HUES64 (cell line): ENCODE measurements around the gene BACH1. TPM values are rescaled to one million over a fixed set of nuclear protein-coding genes. Genes with fewer than 3 reads are reported as not detected.
"Not testable (repeated sequence)": the region's sequence is repeated elsewhere in the genome, so short reads cannot be mapped to it uniquely, and the experiment has no call there.

Source experiments
- H3K27ac ChIP-seq: 2 replicates; pipeline ENCODE4 v1.7.0; 2013; ENCODE audit warnings: low read depth, low read length, inconsistent platforms
- H3K27me3 ChIP-seq: 2 replicates; pipeline ENCODE4 v1.6.1; 2013; ENCODE audit warnings: mild to moderate bottlenecking, low read length; ENCODE audit not compliant: insufficient read depth
- H3K36me3 ChIP-seq: 2 replicates; pipeline ENCODE4 v1.6.1; 2013; ENCODE audit warnings: mild to moderate bottlenecking, low read length; ENCODE audit not compliant: insufficient read depth
- H3K4me1 ChIP-seq: 2 replicates; pipeline ENCODE4 v1.6.1; 2013; ENCODE audit warnings: mild to moderate bottlenecking, low read length, moderate library complexity; ENCODE audit not compliant: insufficient read depth
- H3K4me3 ChIP-seq: 2 replicates; pipeline ENCODE4 v1.5.1; 2013; ENCODE audit warnings: mild to moderate bottlenecking, low read length, moderate library complexity
- H3K9ac ChIP-seq: 2 replicates; pipeline ENCODE4 v1.6.1; 2013; ENCODE audit warnings: mild to moderate bottlenecking, low read depth, low read length
- H3K9me3 ChIP-seq: 2 replicates; pipeline ENCODE4 v1.6.1; 2013; ENCODE audit warnings: low read depth, low read length; ENCODE audit not compliant: insufficient read depth
- WGBS: fragments of 150-250, 120-280 bp; methylation state at CpG from one replicate; pipeline ENCODE4 v1.1.7; 2013; ENCODE audit warnings: missing lambda C conversion rate; 5-methylcytosine and 5-hydroxymethylcytosine counted together
- polyA plus RNA-seq, 2 experiments: library from polyadenylated mRNA; stranded (reverse); fragments of 50-300 nt; gene quantifications; one replicate each; pipeline ENCODE4 v1.2.3, GENCODE V29; 2013

The BACH1 gene
- polyA plus RNA-seq (2013, experiment 1 of 2) = 22.0 TPM
- polyA plus RNA-seq (2013, experiment 2 of 2) = 22.2 TPM

DNA sequence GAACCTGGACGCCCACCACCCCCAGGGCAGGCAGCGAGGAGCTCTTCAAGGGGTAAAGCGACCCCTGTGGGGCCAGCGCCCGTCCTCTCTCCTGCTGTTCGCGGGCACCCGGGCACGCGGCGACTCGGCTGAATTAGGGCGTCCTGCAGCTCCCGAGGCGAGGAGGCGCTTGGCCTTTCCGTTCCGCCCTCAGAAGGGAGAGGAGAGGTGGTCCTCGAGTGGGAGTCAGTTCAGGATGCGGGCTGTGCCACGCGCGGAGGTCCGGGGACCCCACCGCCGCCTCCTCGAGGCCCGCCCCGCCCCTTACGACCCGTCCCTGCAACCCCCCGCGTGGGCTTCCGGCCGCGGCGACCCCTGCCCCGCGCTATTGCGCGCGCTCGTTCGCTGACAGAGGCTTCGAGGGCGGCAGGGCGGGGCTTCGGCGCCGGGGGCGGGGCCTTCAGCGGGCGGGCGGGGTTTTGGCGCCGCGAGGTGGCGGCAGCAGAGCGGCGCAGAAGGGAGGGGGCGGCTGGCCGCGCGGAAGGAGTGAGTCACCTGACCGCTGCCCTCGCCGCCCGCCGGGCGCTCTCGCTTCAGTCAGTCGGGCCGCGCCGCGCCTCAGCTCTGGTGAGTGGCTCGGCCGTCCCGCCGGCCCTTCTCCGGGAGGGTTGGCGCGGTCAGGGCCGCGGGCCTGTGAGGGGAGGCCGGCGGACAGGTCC, at the start of gene BACH1:
Gene BACH1 (plus strand): TSS at position 575 of the 698 bp plus-strand sequence. CDS start 22,359 bp downstream, outside the sequence.
- H3K27me3 ChIP-seq = peaks cover 11% of the 10 kb centered on the region
- peaks cover 21% of the 10 kb centered on the region for H3K4me1 ChIP-seq
- no peaks in the 10 kb centered on the region for H3K9me3 ChIP-seq
- H3K4me3 ChIP-seq = peak within 1 kb of the TSS; percentile 77
- H3K36me3 ChIP-seq = no peaks in the 10 kb centered on the region
- WGBS = 2% methylated on average over 87 of the region's 87 CpGs
- peak within 1 kb of the TSS; percentile 94 for H3K27ac ChIP-seq
- H3K9ac ChIP-seq = peak within 1 kb of the TSS; percentile 89

- not testable (repeated sequence) for H3K27me3 ChIP-seq, H3K36me3 ChIP-seq, H3K9ac ChIP-seq, H3K4me1 ChIP-seq, H3K9me3 ChIP-seq, H3K4me3 ChIP-seq, H3K27ac ChIP-seq
Observed at GRCh38 chr21:29249289-29249688, 49.4 kb upstream of the BACH1 start.

GRCh38 chr21:29250636-29251035, 48.1 kb upstream of the BACH1 start:
- peaks cover 14% of the 10 kb centered on the region for H3K9me3 ChIP-seq
- H3K27ac ChIP-seq = no peak overlapping the region
- 91% methylated on average over 5 of the region's 5 CpGs for WGBS
- H3K4me1 ChIP-seq = no peaks in the 10 kb centered on the region
- no peaks in the 10 kb centered on the region for H3K36me3 ChIP-seq
- H3K27me3 ChIP-seq = no peaks in the 10 kb centered on the region
- H3K4me3 ChIP-seq = no peak overlapping the region
- no peak overlapping the region for H3K9ac ChIP-seq

DNA sequence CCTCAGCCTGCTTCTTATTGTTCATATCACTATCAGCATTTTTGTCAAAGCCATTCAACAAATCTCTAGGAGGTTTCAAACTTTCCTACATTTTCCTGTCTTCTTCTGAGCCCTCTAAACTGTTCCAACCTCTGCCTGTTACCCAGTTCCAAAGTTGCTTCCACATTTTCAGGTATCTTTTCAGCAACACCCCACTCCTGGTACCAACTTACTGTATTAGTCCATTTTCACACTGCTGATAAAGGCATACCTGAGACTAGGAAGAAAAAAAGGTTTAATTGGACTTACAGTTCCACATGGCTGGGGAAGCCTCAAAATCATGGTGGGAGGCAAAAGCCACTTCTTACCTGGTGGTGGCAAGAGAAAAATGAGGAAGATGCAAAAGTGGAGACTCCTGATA, 44.9 kb upstream of the BACH1 start:
- H3K4me3 ChIP-seq, H3K4me1 ChIP-seq, H3K27ac ChIP-seq, H3K9ac ChIP-seq, H3K27me3 ChIP-seq, H3K36me3 ChIP-seq: not testable (repeated sequence)
- H3K9me3 ChIP-seq = peaks cover 14% of the 10 kb centered on the region

DNA sequence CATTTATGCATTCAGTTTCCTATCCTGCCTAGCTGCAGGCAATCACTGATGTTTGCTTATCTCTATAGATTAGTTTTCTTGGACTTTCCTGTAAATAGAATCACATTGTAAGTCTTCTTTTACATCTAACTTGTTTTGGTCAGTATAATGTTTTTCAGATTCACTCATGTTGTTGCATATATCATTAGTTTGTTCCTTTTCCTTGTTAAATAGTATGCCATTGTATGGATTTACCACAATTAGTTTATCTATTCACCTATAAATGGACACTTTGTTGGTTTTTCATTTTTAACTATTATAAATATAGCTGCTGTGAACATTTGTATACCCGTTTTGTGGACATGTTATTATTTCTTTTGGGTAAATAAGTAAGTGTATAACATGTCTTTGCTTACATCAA, 44.2 kb upstream of the BACH1 start:
- WGBS = no CpG with 5 or more reads among the region's 1 CpG
- Histone ChIP-seq H3K27me3 (no peaks in the 10 kb centered on the region), H3K9ac (no peak overlapping the region), H3K9me3 (peaks cover 14% of the 10 kb centered on the region), H3K4me1 (no peaks in the 10 kb centered on the region), H3K36me3 (no peaks in the 10 kb centered on the region), H3K4me3 (no peak overlapping the region), H3K27ac (no peak overlapping the region)

- H3K4me1 ChIP-seq = no peaks in the 10 kb centered on the region
- H3K27me3 ChIP-seq = no peaks in the 10 kb centered on the region
- 88% methylated on average over 6 of the region's 7 CpGs for WGBS
Observed at GRCh38 chr21:29256126-29256910, 42.4 kb upstream of the BACH1 start.

GRCh38 chr21:29257701-29258100, 41.0 kb upstream of the BACH1 start:
- Histone ChIP-seq H3K4me3 (no peak overlapping the region), H3K9ac (no peak overlapping the region), H3K27ac (no peak overlapping the region), H3K27me3 (no peaks in the 10 kb centered on the region), H3K4me1 (no peaks in the 10 kb centered on the region), H3K9me3 (peaks cover 14% of the 10 kb centered on the region), H3K36me3 (no peaks in the 10 kb centered on the region)
- 100% methylated on average over 2 of the region's 2 CpGs for WGBS

More at GRCh38 chr21:29256126-29256910, 42.4 kb upstream of the BACH1 start:
- Histone ChIP-seq H3K36me3 (no peaks in the 10 kb centered on the region), H3K9ac (no peak overlapping the region), H3K9me3 (peaks cover 14% of the 10 kb centered on the region), H3K4me3 (no peak overlapping the region), H3K27ac (no peak overlapping the region)

DNA sequence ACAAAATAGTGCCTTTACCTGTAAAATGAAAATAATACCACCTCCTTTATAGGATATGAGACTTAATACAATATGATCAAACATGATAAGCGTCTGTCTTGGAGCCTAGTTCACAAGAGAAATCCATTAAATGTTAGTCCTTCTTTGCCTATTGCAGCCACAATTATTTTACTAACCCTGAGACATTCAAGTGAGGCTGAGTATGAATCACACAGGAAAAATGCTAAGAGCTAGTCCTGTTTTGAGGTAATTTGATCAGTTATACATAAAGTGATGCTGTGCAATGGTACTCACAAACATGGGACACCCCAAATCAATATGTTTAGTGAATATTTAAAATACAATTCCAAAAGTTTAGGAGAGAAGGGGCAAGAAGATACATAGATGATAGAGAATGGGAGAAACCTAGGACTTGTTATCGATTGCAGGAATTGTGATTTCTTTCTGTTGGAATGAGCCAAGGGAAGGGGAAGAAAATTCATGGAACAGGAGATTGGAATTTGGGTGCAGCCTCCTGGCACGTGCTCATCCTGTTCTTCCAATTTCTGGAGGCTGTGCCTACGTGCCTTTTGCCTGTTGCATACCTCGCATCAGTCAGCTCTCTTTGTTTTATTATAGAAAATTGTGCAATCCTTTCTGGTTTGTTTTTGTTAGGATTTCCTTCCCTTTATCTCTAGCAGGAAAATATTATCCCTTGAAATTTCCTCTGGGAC, 39.9 kb upstream of the BACH1 start:
- Histone ChIP-seq H3K27ac (no peak overlapping the region), H3K27me3 (no peaks in the 10 kb centered on the region), H3K36me3 (no peaks in the 10 kb centered on the region), H3K9ac (no peak overlapping the region), H3K4me1 (no peaks in the 10 kb centered on the region), H3K9me3 (peaks cover 9% of the 10 kb centered on the region; the same call in 1 of the 2 replicates), H3K4me3 (no peak overlapping the region)
- 83% methylated on average over 5 of the region's 5 CpGs for WGBS

DNA sequence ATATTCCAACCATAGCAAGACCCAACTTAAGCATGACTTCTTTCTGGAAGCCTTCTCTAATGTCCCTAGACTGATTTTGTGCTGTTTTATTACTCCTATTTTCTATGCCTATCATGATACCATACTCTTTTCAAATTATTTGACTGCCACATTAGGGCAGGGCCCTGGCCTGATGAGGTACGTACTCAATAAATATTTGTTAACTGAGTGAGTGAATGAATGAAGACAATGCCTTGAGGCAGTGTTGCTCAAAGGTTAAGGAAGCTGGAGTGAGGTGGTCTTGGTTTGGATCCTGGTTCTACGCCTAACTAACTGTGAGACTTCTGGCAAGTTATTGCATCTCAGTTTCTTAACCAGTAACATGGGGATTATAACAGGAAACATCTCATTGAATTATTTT, 38.3 kb upstream of the BACH1 start:
- Histone ChIP-seq H3K4me1 (no peaks in the 10 kb centered on the region), H3K9me3 (no peaks in the 10 kb centered on the region), H3K4me3 (no peak overlapping the region), H3K27ac (no peak overlapping the region), H3K27me3 (no peaks in the 10 kb centered on the region), H3K36me3 (no peaks in the 10 kb centered on the region), H3K9ac (no peak overlapping the region)
- WGBS = 97% methylated on average over 2 of the region's 2 CpGs

DNA sequence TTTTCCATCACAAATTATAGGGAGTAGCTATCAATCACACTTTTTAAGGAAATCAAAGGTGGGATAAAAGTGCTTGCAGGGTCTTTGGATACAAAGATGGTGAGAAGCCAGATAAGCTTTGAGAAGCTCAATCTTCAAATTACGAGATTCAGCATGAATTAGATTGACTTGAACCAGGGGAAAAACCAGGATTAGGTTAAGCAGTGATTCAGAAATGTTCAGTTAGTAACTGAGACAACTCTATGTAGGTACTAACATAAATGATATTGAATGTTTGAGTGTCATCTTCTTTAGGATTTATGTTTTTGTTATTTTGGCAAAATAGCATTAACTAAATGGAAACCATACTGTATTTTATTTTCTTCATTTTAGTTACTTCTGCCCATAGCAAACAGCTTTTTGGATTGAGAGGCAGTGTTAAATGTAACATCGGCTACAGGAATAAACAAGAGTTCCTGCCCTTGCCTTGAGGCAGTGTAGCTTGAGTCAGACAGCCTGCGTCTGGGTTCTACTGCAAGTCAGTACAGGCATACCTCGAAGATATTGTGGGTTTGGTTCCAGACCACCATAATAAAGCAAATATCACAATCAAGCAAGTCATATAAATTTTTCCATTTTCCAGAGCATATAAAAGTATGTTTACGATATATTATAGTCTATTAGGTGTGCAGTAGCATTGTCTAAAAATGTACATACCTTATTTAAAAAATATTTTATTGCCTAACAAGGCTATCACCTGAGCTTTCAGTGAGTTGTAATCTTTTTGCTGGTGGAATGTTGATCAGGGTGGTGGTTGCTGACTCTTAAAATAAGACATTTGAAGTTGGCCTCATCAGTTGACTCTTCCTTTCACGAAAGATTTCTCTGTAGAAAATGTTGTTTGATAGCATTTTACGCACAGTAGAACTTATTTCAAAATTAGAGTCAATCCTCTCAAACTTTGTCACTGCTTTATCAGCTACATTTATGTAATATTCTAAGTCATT, 36.9 kb upstream of the BACH1 start:
- Histone ChIP-seq H3K9me3 (no peaks in the 10 kb centered on the region), H3K27ac (no peak overlapping the region)
- 96% methylated on average over 5 of the region's 7 CpGs for WGBS

More for the DNA sequence above, 36.9 kb upstream of the BACH1 start:
- H3K9ac ChIP-seq = no peak overlapping the region
- no peaks in the 10 kb centered on the region for H3K4me1 ChIP-seq
- no peaks in the 10 kb centered on the region for H3K27me3 ChIP-seq
- no peak overlapping the region for H3K4me3 ChIP-seq
- H3K36me3 ChIP-seq = no peaks in the 10 kb centered on the region
